ENCODE data around the gene RRP12.

Gene RRP12

DNA sequence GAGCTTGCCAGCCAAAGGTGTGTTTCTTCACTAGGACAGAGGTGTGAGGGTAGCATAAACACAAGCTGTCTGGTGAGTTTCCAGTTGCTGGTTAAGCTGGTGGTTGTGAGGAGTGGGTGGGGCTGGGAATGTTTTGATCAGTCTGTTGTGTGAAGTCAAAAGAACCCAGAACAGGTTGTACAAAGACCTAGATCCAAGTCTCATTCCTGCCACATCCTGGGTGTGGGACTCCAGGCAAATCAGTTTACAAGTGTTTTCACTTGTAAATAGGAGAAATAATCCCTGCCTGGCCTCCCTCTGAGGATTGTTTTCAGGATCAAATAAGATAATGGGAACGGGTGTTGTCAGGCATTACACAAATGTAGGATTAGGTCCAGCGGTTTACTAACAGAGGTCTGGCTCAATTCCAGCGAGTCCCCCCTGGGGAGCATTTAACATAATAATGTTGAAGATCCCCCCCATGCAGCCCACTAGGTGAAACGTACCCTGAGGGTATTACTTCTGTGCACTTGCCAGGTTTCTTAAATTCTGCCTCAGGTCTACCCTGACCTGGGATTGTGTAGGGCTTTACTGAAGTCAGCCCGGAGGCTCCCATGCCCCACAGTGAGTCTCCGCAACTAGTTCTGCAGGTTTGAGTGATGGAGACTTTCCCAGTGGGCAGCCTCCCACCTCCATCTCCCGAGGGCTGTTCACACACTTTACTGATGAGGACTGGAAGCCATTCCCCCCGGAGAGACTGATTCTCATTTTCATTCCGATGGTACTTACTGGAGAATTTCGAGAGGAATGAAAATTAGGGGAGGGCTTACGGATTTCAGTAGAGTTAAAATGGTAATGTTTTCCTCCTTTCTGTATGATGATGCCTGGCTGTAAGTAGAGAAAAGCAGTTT is 64.0 kb downstream of the RRP12 start:
- DNase-seq (ENCODE audit: low read depth in 2 of 3, low spot score in 1 of 3): no peak

DNA sequence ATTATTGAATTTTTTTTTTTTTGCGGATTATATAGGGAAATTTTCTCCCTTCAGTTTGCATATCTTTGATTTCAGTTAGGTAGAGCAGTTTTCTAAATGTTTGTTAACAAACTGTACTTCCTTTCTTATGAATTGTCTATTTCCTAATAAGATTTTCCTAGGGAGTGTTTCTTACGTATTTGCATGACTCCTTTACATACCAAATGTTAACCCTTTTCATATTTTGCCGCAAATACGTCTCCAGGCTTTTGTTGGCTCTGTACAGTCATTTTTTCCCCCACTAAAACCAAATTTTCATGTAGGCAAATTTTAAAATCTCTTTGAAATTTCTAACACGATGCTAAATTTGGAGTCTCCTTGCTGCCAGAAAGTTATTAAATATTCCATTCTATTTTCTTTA is 64.7 kb downstream of the RRP12 start:
- DNase-seq (ENCODE audit: low read depth in 2 of 3, low spot score in 1 of 3): no peak

DNA sequence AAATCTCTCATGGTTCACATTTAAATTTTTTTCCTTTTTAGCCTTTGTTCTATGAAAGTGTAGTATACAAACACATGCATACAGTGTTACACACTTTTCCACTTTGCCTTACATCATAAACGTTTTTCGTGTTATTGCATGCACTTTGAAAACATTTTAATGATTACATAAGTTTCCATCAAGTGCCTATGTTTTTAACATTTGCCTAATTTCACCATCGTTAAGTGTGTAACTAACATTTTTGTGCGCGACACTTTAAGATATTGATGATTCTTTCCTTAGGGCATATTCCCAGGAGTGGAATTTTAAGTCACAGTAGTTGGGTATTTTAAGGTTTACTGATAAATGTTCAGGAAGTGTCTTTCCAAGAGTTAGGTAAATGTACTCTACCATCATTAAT is 65.1 kb downstream of the RRP12 start:
- DNase-seq (ENCODE audit: low read depth in 2 of 3, low spot score in 1 of 3): no peak

DNA sequence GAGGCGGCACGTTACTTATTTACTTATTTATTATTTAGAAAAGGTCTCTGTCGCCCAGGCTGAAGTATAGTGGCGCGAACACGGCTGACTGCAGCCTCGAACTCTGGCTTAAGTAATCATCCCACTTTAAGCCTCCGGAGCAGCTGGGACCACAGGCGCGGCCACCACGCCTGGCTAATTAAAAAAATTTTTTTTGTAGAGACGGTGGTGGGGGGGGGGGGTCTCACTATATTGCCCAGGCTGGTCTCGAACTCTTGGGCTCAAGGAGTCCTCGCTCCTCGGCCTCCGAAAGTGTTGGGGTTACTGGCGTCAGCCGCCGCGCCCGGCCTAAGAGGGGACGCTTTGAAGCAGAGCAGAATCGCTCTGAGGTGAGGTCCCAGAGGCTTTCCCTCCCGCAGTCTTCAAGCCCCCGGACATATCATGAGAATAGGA is 65.9 kb downstream of the RRP12 start:
- DNase-seq (ENCODE audit: low read depth in 2 of 3, low spot score in 1 of 3): no peak

DNA sequence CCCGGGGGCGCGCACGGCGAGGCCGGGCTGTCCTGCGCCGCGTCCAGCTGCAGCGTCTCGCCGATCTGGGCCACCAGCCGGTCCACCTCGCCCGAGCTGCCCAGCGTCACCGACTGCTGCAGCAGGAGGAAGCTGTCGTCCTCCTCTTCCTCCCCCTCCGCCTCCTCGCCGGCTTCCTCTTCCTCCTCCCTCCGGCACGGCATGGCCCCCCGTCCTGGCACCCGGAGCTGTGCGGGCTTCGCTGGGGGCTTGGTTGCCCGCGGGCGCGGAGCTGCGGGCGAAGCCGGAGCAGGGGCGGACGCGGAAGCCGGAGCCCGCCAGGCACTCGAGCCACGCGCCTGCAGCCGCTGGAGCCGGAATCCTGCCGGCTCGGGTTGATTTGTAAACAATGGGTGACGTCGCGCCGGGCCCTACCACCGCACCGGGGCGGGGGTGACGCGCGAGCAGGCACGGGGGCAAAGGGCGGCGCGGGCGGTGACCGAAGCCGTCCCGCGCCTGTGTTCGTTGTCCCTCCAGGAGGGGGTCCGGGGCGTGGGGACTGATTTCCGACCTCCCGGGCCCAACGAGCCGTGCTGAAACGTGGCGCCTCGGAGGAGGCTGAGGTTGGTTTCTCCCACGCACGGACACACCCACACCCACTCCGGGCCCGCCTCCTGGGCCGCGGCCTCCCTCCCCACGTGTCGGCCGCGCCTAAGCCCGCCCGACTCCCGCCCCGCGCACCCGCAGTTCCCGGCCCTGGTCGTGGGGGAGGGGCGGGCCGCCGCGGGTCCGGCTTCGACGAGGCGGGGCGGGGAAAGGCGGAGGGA is 66.6 kb downstream of the RRP12 start, which contains the start of gene FRAT2:
Gene FRAT2 (minus strand): TSS at position 360 of the 806 bp plus-strand sequence. CDS start 157 bp downstream, at position 203.
- DNase-seq (ENCODE audit: low read depth in 2 of 3, low spot score in 1 of 3): peak; percentile 74 to 83 (median 76)

DNA sequence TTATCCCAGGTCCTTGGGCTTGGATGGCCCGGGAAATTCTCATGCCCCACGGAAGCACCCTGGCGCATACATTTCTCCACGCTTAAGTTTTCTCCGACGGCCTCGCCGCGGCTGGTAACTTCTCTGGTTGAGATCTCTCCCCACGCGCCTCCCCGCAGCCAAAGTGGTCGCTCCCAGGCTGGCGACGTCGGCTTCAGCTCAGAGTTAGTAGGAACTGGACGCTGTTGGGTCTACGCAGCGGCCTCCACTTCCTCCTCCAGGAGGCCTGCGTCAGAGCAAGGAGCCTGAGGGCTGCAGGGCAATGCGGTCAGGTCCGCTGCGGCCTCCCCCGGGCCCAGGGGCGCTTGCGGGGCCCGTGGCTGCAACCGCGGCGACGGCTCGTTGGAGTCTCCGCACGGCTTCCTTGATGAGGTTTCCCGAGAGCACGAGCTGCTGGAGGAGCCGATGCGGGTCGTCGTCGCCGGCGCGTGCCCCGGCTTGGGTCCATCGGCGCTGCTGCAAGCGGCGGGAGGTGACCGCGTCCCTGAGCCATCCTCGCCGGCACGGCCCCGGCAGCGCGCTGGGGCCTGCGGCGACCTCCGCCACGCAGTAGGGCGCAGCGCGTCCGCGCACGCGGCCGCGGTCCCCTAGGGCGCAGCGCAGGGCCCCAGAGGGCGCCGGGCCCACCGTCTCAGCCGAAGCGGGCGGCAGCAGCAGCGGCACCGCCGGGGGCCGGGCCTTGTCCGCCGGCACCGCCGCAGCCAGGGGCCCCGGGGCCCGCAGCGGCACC is 67.4 kb downstream of the RRP12 start:
- peak in 1 of 3 donors; percentile 25 for DNase-seq (ENCODE audit: low read depth in 2 of 3, low spot score in 1 of 3)

DNA sequence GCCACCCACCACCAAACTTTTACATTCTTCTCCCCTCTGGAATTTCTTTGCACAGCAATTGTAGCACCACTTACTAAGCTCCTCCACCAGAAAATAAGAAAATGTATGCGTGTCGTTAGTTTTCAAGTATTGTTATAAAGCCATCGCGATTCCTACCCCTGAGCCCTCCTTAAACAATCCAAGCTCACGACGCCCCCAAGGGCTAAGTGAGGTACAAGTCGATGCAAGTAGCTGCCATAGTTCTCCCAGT is 67.9 kb downstream of the RRP12 start:
- DNase-seq (ENCODE audit: low read depth in 2 of 3, low spot score in 1 of 3): no peak

DNA sequence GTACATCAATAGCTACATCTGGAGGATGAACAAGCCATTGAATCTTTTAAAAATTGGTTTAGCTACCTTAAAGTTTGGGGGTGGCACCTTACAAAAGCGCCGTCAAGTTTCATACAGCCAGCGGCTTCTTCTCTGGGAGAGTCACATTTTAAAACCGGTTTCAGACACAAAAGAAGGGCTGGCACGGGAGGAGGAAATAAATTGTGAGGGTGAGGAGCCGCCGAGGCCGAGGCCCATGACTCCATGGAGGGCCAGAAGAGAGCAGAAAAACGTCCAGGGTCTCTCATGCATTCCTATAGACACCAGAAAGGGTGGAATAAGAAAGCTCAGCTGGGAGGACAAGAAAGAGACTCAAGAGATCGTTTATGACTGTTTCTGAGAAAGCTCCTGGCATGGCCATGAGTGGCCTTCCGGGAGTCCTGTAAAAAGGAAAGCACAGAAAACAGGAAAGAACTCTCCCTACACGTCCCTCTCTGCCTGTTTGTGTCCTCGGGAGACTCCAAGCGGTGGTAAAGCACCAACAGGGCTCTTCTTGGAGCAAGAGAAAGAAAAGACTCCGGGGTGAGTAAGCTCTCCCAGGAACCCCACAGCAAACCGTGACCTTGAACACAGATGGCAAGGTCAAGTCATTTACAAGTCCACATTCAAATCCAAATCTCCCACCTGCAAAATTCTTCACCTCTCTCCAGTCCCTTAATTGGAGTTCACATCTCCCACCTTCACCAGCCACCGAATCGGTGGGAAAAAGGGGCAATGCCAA is 68.4 kb downstream of the RRP12 start:
- no peak for DNase-seq (ENCODE audit: low read depth in 2 of 3, low spot score in 1 of 3)

DNA sequence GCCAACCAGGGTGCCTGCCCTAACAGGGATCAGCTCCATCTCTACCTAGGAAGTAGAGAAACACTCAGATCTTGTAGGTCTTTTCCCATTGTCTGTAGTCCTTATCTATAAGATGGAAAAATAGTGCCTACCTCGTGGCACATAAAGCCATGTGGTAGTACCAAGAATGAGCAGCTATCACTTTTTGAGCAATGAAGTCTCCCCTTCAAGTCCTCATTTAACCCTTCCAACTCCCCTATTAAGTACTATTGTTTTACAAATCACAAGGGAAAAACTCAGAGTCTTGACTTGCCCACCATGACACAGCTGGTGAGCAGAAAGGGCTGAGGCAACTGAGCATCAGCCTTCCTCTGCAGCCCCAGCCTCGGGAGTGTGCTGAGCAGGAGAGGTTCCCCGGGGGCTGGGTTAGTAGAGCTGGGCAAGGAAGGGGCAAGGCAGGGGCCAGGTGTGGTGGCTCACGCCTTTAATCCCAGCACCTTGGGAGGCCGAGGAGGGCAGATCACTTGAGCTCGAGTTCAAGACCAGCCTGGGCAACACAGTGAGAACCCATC is 69.9 kb downstream of the RRP12 start:
- no peak for DNase-seq (ENCODE audit: low read depth in 2 of 3, low spot score in 1 of 3)

DNA sequence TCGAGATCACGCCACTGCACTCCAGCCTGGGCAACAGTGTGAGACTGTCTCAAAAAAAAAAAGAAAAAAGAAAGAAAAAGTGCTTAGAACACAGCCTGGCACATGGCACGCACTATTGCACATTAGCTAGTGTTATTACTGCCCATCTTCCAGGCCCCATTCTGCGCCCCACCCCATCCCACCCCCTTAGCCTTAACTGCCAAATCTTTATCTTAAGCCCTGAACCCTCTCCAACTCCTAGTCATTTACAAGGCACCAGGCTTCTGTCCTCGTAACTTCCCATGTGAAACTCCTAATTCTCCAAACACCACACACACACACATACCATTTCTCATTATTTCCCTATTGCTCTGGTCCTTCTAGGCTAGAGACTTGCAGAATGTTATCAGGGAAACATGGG is 71.4 kb downstream of the RRP12 start:
- no peak for DNase-seq (ENCODE audit: low read depth in 2 of 3, low spot score in 1 of 3)

DNA sequence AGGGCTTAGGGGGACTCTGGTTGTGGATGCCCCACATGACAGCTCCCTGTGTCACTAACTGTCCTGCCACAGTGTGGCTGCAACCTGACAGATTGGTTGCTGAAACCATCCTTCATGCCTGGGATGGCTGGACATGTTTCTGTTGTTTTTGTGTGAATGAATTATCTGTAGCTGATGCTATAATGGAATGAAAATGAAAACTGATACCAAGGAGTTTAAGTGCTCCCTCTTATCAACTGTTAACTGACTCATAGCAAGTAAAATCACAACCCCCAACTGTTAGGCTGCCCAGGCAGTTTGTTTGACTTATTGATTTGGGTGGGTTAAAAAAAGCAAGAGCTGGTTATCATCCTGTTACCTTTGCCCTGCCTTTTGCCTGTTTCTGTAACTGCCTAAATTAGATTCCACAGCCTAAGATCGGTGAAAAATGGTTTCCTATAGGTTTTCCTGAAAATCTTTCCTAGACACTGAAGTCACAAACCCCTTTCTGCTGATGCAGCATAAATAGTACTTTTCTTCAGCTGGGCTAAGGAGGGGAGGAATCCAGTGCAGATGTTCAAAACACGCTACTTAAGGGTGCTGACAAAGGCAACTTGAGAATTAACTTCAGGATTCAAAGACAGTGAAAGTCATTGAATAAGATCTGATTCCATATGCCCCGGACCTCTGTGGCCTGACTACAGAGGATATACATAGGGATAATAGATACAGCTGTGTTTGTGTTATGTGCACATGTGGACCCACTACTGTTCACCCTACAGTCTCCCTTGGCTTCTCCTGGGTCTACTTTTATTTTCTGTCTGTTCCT is 72.3 kb downstream of the RRP12 start:
- DNase-seq (ENCODE audit: low read depth in 2 of 3, low spot score in 1 of 3): no peak

DNA sequence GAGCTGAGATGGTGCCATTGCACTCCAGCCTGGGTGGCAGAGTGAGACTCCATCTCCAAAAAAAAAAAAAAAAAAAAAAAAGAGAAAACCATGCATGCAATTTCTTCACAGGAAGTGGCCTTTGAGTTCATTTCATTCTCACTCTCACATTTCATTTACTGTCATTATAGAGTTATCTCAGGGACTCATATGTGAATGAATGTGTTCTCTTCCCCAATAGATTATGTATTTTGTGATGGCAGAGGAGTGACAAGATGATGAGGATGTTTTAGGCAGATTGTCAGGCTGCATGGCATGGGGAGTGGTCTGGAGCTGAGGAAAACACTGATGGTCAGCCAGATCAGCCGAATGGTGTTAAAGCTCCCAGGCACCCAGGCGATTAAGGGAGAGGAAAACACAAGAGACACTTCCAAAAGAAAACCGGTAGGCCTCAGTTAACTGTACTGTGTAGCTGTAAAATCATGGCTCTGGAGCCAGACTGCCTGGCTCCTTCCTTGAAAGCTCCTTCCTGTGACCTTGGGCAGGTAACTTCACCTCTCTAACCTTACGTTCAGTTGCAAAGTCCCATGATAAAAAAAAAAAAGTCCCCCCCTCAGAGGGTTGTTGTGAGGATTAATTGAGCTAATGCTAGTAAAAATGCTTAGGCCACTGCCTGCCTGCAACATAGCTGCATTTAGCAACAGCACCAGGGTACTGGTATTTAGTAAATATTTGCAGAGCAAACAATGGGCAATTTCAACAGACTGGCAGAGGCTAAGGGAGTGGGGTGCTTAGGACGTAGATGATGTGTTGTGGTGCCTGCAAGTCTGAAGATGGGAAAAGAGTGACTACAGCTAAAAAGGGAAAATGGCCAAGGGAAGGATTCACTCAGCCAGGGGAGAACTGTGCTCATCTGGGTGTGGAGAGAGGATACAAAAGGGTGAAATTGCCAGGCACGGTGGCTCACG is 73.5 kb downstream of the RRP12 start:
- DNase-seq (ENCODE audit: low read depth in 2 of 3, low spot score in 1 of 3): no peak

DNA sequence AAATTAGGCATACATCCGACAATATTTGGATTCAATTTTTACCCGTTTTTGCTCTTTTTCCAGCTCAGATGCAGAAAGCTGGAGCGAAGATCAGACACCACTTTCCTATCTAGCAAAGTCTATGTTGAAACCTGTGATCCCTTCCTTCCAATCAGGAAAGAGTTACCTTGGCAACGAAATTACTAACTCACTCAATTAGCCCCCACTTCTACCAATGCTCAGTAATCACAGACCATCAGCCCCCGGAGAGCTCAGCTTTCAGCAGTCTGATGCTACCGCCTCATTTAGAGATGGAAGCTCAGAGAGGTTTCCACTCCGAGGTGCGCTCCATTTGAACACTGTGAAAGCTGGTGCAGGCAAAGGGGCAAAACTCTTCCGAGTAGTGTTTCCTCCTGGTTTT is 75.4 kb downstream of the RRP12 start:
- DNase-seq (ENCODE audit: low read depth in 2 of 3, low spot score in 1 of 3): no peak

DNA sequence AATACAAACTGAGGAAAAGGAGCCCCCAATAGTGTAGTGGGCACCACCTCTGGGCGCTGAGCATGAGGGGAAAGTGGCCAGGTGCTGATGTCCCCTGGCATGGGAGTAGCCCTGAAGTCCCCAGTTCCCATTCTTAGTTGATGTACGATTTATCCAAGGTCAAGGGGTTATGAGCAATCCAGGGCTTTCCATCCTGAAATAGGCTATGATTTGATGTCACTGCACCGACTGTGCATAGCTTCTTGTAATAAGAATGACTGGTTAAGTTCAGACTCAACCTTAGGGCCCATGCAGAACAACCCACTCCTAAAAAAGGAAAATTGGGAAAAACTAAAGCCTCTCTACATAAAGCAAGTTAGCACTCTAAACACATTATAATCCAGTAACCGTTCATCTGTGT is 77.6 kb downstream of the RRP12 start:
- no peak for DNase-seq (ENCODE audit: low read depth in 2 of 3, low spot score in 1 of 3)

DNA sequence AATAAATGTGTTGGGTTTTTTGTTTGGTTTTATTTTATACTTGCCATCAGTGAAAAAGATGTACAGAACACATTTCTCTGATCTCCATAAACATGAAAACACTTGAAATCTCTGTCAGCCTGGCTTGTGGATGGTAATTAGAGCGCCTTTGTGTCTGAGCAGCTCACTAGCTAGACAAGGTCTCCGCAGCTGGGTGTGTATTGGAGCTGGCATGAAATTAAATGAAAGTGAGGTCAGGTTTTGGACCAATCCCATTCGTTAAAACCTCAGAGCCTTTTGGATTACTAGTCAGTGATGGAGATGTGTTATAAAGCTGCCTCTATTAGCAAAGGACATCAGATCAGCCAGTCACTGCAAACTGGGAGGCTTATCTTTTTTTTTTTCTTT is 79.3 kb downstream of the RRP12 start:
- no peak for DNase-seq (ENCODE audit: low read depth in 2 of 3, low spot score in 1 of 3)

DNA sequence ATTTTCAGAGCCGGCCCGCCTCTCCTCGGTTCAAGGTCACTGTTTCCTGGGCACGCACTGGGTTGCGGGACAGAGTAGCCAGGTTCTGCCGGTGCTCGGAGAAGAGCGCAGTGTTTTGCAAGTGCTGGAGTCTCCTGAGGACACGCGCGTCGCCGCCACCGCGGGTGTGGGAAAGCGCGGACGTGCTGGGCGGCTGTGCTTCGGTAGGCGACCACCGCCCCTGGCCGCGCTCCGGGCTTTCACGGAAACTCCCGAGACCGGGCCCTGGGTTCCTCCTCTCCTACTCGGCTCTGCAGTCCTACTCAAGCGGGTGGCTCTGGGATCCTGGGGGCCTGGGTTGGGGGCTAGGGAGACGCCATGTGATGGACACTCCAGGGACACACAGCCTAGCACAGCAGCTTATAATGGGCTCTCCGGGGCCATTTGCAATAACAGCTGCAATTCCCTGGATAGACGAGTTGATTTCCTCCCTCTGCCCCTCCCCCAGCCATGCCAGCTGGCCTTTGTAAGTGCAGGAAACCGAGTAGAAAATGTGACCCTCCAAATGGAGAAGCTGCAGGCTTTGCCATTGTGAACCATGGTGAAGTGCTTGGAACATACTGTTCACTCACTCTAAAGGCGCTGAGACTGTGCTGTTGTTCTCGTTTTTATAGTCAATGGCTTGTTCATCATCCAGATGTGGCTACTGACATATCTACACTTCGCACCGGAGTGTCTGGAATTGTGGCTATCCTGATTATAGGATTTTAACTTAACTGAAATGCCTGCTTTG is 79.9 kb downstream of the RRP12 start:
- DNase-seq (ENCODE audit: low read depth in 2 of 3, low spot score in 1 of 3): peak in 1 of 3 donors; percentile 10

DNA sequence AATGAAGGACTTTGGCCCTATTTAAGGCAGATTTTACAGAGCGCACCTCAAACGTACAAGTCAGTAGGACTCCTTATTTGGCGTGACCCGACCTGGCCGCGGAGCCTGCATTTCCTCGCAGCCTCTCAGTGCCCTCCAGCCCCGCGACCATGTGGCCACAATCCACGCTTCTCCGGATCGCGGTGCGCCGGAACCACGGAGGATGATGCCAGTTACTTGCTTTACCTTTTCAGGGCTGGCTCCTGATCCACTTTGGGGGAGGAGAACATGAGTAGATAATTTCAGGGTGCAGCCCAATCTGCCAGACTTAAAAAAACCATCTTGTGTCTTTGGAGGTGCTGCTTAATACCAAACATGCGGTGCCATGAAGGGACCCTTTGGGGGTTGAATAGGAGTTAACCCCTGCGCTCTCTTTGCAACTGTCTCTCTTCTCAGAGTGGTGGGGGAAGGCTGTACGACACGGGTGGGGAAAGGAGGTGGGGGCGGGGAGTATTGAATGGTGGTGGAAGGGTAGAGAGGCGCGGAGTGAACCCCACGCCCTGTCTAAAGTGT is 80.6 kb downstream of the RRP12 start:
- DNase-seq (ENCODE audit: low read depth in 2 of 3, low spot score in 1 of 3): peak in 1 of 3 donors; percentile 14

All from stimulated activated CD4-positive, alpha-beta T cell treated with anti-CD3 and anti-CD28 coated beads, Interleukin-12 subunit alpha, Interleukin-12 subunit beta, amount 100 ng/mL, for 48 hours (primary cell).